Daoy (cell line): ENCODE measurements around the gene LAMA5. TPM values are rescaled to one million over a fixed set of nuclear protein-coding genes. Genes with fewer than 3 reads are reported as not detected.

Experiments used
- DNase-seq: peaks from one replicate; pipeline ENCODE4 v3.0.0-alpha.2; 2015; ENCODE audit warnings: low read depth
- total RNA-seq: library from RNA; depleted of rRNA; stranded (reverse); fragments of >200 nt; shearing (Covaris generic); gene quantifications from 2 replicates; pipeline ENCODE4 v1.2.3, GENCODE V29; 2014

The LAMA5 gene
- total RNA-seq, 1 experiment from 2014 or later = 3.1 TPM

- no peak for DNase-seq
Measured at GRCh38 chr20:62328684-62329388, 38.3 kb downstream of the LAMA5 start.

GRCh38 chr20:62327726-62328495, 39.2 kb downstream of the LAMA5 start:
- no peak for DNase-seq

- no peak for DNase-seq
Measured at GRCh38 chr20:62326959-62327725, 40.0 kb downstream of the LAMA5 start.

- no peak for DNase-seq
Measured at GRCh38 chr20:62326559-62326958, 40.6 kb downstream of the LAMA5 start.

- DNase-seq = no peak
Measured at GRCh38 chr20:62325172-62325905, 41.8 kb downstream of the LAMA5 start.

- no peak for DNase-seq
Measured at GRCh38 chr20:62323980-62324906, 42.9 kb downstream of the LAMA5 start.

GRCh38 chr20:62323146-62323979, 43.7 kb downstream of the LAMA5 start:
- no peak for DNase-seq

GRCh38 chr20:62322492-62323041, 44.5 kb downstream of the LAMA5 start:
- DNase-seq = no peak

GRCh38 chr20:62321975-62322374, 45.1 kb downstream of the LAMA5 start:
- no peak for DNase-seq

GRCh38 chr20:62321521-62321948, 45.6 kb downstream of the LAMA5 start:
- no peak for DNase-seq

- DNase-seq = peak; percentile 33
Measured at GRCh38 chr20:62320581-62321354, 46.3 kb downstream of the LAMA5 start.

- DNase-seq = no peak
Measured at GRCh38 chr20:62319346-62319909, 47.7 kb downstream of the LAMA5 start.

- no peak for DNase-seq
Measured at GRCh38 chr20:62318400-62319345, 48.4 kb downstream of the LAMA5 start.

- DNase-seq = no peak
Measured at GRCh38 chr20:62317167-62317655, 49.9 kb downstream of the LAMA5 start.

- DNase-seq = no peak
Measured at GRCh38 chr20:62316331-62317166, 50.6 kb downstream of the LAMA5 start.

GRCh38 chr20:62315773-62316172, 51.3 kb downstream of the LAMA5 start:
- DNase-seq = no peak
